ENCODE results near the gene PRR3. TPM values are rescaled to one million over a fixed set of nuclear protein-coding genes. Genes with fewer than 3 reads are reported as not detected.

Gene PRR3
- total and polyA plus RNA-seq, 2 of the 13 experiments (the other 11 are each of a cell fraction or from before 2014, with no cell fraction given): 14.6 to 21.2 TPM

GRCh38 chr6:30541515-30542403 is 15.3 kb upstream of the PRR3 start (continued):
- TF ChIP-seq, protein P1, sequence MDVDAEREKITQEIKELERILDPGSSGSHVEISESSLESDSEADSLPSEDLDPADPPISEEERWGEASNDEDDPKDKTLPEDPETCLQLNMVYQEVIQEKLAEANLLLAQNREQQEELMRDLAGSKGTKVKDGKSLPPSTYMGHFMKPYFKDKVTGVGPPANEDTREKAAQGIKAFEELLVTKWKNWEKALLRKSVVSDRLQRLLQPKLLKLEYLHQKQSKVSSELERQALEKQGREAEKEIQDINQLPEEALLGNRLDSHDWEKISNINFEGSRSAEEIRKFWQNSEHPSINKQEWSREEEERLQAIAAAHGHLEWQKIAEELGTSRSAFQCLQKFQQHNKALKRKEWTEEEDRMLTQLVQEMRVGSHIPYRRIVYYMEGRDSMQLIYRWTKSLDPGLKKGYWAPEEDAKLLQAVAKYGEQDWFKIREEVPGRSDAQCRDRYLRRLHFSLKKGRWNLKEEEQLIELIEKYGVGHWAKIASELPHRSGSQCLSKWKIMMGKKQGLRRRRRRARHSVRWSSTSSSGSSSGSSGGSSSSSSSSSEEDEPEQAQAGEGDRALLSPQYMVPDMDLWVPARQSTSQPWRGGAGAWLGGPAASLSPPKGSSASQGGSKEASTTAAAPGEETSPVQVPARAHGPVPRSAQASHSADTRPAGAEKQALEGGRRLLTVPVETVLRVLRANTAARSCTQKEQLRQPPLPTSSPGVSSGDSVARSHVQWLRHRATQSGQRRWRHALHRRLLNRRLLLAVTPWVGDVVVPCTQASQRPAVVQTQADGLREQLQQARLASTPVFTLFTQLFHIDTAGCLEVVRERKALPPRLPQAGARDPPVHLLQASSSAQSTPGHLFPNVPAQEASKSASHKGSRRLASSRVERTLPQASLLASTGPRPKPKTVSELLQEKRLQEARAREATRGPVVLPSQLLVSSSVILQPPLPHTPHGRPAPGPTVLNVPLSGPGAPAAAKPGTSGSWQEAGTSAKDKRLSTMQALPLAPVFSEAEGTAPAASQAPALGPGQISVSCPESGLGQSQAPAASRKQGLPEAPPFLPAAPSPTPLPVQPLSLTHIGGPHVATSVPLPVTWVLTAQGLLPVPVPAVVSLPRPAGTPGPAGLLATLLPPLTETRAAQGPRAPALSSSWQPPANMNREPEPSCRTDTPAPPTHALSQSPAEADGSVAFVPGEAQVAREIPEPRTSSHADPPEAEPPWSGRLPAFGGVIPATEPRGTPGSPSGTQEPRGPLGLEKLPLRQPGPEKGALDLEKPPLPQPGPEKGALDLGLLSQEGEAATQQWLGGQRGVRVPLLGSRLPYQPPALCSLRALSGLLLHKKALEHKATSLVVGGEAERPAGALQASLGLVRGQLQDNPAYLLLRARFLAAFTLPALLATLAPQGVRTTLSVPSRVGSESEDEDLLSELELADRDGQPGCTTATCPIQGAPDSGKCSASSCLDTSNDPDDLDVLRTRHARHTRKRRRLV (CRISPR knock-in tag; IDR thresholded peaks at IDR 0.05): no peak
- TF ChIP-seq ZFP36 (IDR thresholded peaks at IDR 0.05; ENCODE audit: borderline replicate concordance, low read depth, low read length, partially characterized antibody): no peak
- TF ChIP-seq MBD4 (IDR thresholded peaks at IDR 0.05; ENCODE audit: borderline replicate concordance, low read length): no peak
- TF ChIP-seq, protein P2, sequence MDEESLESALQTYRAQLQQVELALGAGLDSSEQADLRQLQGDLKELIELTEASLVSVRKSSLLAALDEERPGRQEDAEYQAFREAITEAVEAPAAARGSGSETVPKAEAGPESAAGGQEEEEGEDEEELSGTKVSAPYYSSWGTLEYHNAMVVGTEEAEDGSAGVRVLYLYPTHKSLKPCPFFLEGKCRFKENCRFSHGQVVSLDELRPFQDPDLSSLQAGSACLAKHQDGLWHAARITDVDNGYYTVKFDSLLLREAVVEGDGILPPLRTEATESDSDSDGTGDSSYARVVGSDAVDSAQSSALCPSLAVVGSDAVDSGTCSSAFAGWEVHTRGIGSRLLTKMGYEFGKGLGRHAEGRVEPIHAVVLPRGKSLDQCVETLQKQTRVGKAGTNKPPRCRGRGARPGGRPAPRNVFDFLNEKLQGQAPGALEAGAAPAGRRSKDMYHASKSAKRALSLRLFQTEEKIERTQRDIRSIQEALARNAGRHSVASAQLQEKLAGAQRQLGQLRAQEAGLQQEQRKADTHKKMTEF (CRISPR knock-in tag; IDR thresholded peaks at IDR 0.05): 0 out of 2 replicates have a peak, but pooled peaks have one; percentile 48
- TF ChIP-seq NFIB (CRISPR knock-in tag; IDR thresholded peaks at IDR 0.05; ENCODE audit: borderline replicate concordance): no peak
- no peak for TF ChIP-seq CREB3 (CRISPR knock-in tag; IDR thresholded peaks at IDR 0.05)
- no peak for TF ChIP-seq PITX1 (CRISPR knock-in tag; IDR thresholded peaks at IDR 0.05)
- no peak for TF ChIP-seq ZNF296 (CRISPR knock-in tag; conservative IDR thresholded peaks at IDR 0.05)
- 0 out of 2 replicates have a peak, but pooled peaks have one; percentile 27 for TF ChIP-seq ZNF670 (CRISPR knock-in tag; IDR thresholded peaks at IDR 0.05; ENCODE audit: borderline replicate concordance)
- TF ChIP-seq ZNF614 (CRISPR knock-in tag; IDR thresholded peaks at IDR 0.05; ENCODE audit: borderline replicate concordance): 0 out of 2 replicates have a peak, but pooled peaks have one; percentile 24
- no peak for TF ChIP-seq PAWR (CRISPR knock-in tag; IDR thresholded peaks at IDR 0.05; ENCODE audit: borderline replicate concordance)
- TF ChIP-seq HOXA3 (CRISPR knock-in tag; IDR thresholded peaks at IDR 0.05): peak; percentile 60; the same call in 1 of the 2 replicates
- TF ChIP-seq CTCF (CRISPR knock-in tag; IDR thresholded peaks at IDR 0.05): peak; percentile 94
- peak; percentile 39 for TF ChIP-seq YY1 (IDR thresholded peaks at IDR 0.05; ENCODE audit: insufficient read depth, insufficient replicate concordance, low read depth, low read length)
- no peak for TF ChIP-seq RFXAP (CRISPR knock-in tag; IDR thresholded peaks at IDR 0.05; ENCODE audit: borderline replicate concordance)
- no peak for TF ChIP-seq HOXA5 (CRISPR knock-in tag; IDR thresholded peaks at IDR 0.05)
- TF ChIP-seq MIXL1 (CRISPR knock-in tag; IDR thresholded peaks at IDR 0.05): peak; percentile 69; the same call in 1 of the 2 replicates
- TF ChIP-seq PHF8 (CRISPR knock-in tag; IDR thresholded peaks at IDR 0.05): 0 out of 2 replicates have a peak, but pooled peaks have one; percentile 21
